Limb (tissue), 2 donors: Measurements from ENCODE around the gene P2RY8.
"Not testable (repeated sequence)": the region's sequence is repeated elsewhere in the genome, so short reads cannot be mapped to it uniquely, and the experiment has no call there.

Source experiments
- DNase-seq, 2 donors: peaks; one replicate each; pipeline ENCODE4 v3.0.0-alpha.2; 2016; ENCODE audit errors: extremely low spot score in 2 of 2

The P2RY8 gene

GRCh38 chrX:1545776-1546408 is 8.9 kb upstream of the P2RY8 start:
- no peak for DNase-seq

- no peak for DNase-seq
These were observed 6.2 kb upstream of the P2RY8 start for GRCh38 chrX:1542994-1543725.

GRCh38 chrX:1539146-1539545 is 2.2 kb upstream of the P2RY8 start:
- not testable (repeated sequence) for DNase-seq

GRCh38 chrX:1537716-1538090 is 718 bp upstream of the P2RY8 start:
- not testable (repeated sequence) for DNase-seq

- DNase-seq = no peak
These were observed 314 bp downstream of the P2RY8 start for GRCh38 chrX:1536712-1537030.

- no peak for DNase-seq
These were observed 1.5 kb downstream of the P2RY8 start for GRCh38 chrX:1535241-1536041.

GRCh38 chrX:1534301-1535168 is 2.5 kb downstream of the P2RY8 start:
- DNase-seq = no peak

- no peak for DNase-seq
These were observed 3.9 kb downstream of the P2RY8 start for GRCh38 chrX:1533058-1533457.

GRCh38 chrX:1531096-1531890 is 5.7 kb downstream of the P2RY8 start:
- DNase-seq = no peak

- DNase-seq = no peak
These were observed 7.2 kb downstream of the P2RY8 start for GRCh38 chrX:1529756-1530155.

GRCh38 chrX:1529328-1529727 is 7.7 kb downstream of the P2RY8 start:
- DNase-seq = no peak

- DNase-seq = no peak
These were observed 8.1 kb downstream of the P2RY8 start for GRCh38 chrX:1528884-1529203.

GRCh38 chrX:1528186-1528883 is 8.7 kb downstream of the P2RY8 start:
- DNase-seq = no peak

- DNase-seq = no peak
These were observed 9.5 kb downstream of the P2RY8 start for GRCh38 chrX:1527457-1527856.

- DNase-seq = no peak
These were observed 10.4 kb downstream of the P2RY8 start for GRCh38 chrX:1526565-1526964.

- no peak for DNase-seq
These were observed 11.2 kb downstream of the P2RY8 start for GRCh38 chrX:1525583-1526355.

GRCh38 chrX:1524874-1525582 is 12.0 kb downstream of the P2RY8 start:
- DNase-seq = no peak

- DNase-seq = not testable (repeated sequence)
These were observed 14.1 kb downstream of the P2RY8 start for GRCh38 chrX:1522905-1523304.

- no peak for DNase-seq
These were observed 15.5 kb downstream of the P2RY8 start for GRCh38 chrX:1521459-1521956.
